NCI-H2196 treated with DMSO at 0.1 percent for 48 hours (cell line): ENCODE measurements around the gene KIF3A.

Source experiments
- DNase-seq: peaks from one replicate; lab custom pipeline; 2025; ENCODE audit not compliant: unreplicated experiment; lab: John Stamatoyannopoulos, UW

The KIF3A gene

GRCh38 chr5:132663771-132664695 lies 73.3 kb downstream of the KIF3A start:
- no peak for DNase-seq

GRCh38 chr5:132662925-132663770 lies 74.2 kb downstream of the KIF3A start:
- DNase-seq = no peak

GRCh38 chr5:132662004-132662401 lies 75.3 kb downstream of the KIF3A start:
- DNase-seq = no peak

GRCh38 chr5:132661231-132662003 lies 75.9 kb downstream of the KIF3A start:
- no peak for DNase-seq

- DNase-seq = no peak
Observed at GRCh38 chr5:132659598-132660493, 77.5 kb downstream of the KIF3A start.

- no peak for DNase-seq
Observed at GRCh38 chr5:132658381-132659302, 78.7 kb downstream of the KIF3A start.

- DNase-seq = no peak
Observed at GRCh38 chr5:132657676-132658380, 79.5 kb downstream of the KIF3A start, which contains the start of gene IL13. Gene IL13, plus strand, starts transcription at chr5:132658173. Its CDS starts 14 bp downstream, at chr5:132658187.

- no peak for DNase-seq
Observed at GRCh38 chr5:132656774-132657355, 80.5 kb downstream of the KIF3A start.

GRCh38 chr5:132655821-132656773 lies 81.2 kb downstream of the KIF3A start:
- DNase-seq = no peak

GRCh38 chr5:132653716-132654115 lies 83.6 kb downstream of the KIF3A start:
- no peak for DNase-seq

- DNase-seq = no peak
Observed at GRCh38 chr5:132651838-132652469, 85.4 kb downstream of the KIF3A start.

GRCh38 chr5:132648355-132648754 lies 89.0 kb downstream of the KIF3A start:
- DNase-seq = no peak

- DNase-seq = no peak
Observed at GRCh38 chr5:132647473-132647872, 89.9 kb downstream of the KIF3A start.

GRCh38 chr5:132646583-132647266 lies 90.6 kb downstream of the KIF3A start:
- DNase-seq = no peak

GRCh38 chr5:132644177-132644576 lies 93.2 kb downstream of the KIF3A start:
- no peak for DNase-seq
